Left kidney (tissue), 2 donors: ENCODE data around the gene HSD17B4. TPM values are rescaled to one million over a fixed set of nuclear protein-coding genes. Genes with fewer than 3 reads are reported as not detected.
"Not testable (repeated sequence)": the region's sequence is repeated elsewhere in the genome, so short reads cannot be mapped to it uniquely, and the experiment has no call there.

Experiments
- DNase-seq: peaks from one replicate; pipeline ENCODE4 v3.0.0-alpha.2; 2013
- polyA plus RNA-seq: library from polyadenylated mRNA; unstranded; fragments of 120-200 nt; gene quantifications from one replicate; pipeline ENCODE4 v1.2.1, GENCODE V29; 2013; ENCODE audit not compliant: insufficient read length

The HSD17B4 gene
- polyA plus RNA-seq, 1 donor = 223 TPM

- not testable (repeated sequence) for DNase-seq
Observed at GRCh38 chr5:119428166-119428565, 24.1 kb upstream of the HSD17B4 start.

GRCh38 chr5:119428574-119428973, 23.7 kb upstream of the HSD17B4 start:
- not testable (repeated sequence) for DNase-seq

- DNase-seq = not testable (repeated sequence)
Observed at GRCh38 chr5:119432674-119433237, 19.5 kb upstream of the HSD17B4 start.

- peak; percentile 37 for DNase-seq
Observed at GRCh38 chr5:119435436-119436132, 16.7 kb upstream of the HSD17B4 start.

- DNase-seq = not testable (repeated sequence)
Observed at GRCh38 chr5:119437785-119438586, 14.3 kb upstream of the HSD17B4 start.

- not testable (repeated sequence) for DNase-seq
Observed at GRCh38 chr5:119438587-119438917, 13.7 kb upstream of the HSD17B4 start.

GRCh38 chr5:119439140-119439631, 13.1 kb upstream of the HSD17B4 start:
- DNase-seq = no peak

- DNase-seq = not testable (repeated sequence)
Observed at GRCh38 chr5:119439632-119440031, 12.7 kb upstream of the HSD17B4 start.

- not testable (repeated sequence) for DNase-seq
Observed at GRCh38 chr5:119444643-119445042, 7.7 kb upstream of the HSD17B4 start.

- DNase-seq = no peak
Observed at GRCh38 chr5:119445544-119445943, 6.8 kb upstream of the HSD17B4 start.

GRCh38 chr5:119449882-119450281, 2.4 kb upstream of the HSD17B4 start:
- no peak for DNase-seq

- DNase-seq = not testable (repeated sequence)
Observed at GRCh38 chr5:119450627-119451026, 1.7 kb upstream of the HSD17B4 start.

GRCh38 chr5:119451561-119451960, 736 bp upstream of the HSD17B4 start:
- DNase-seq = no peak

GRCh38 chr5:119452060-119452372, 281 bp upstream of the HSD17B4 start:
- DNase-seq = no peak

- DNase-seq = peak; percentile 33
Observed at GRCh38 chr5:119453040-119453373, 710 bp downstream of the HSD17B4 start.

GRCh38 chr5:119454171-119454570, 1.9 kb downstream of the HSD17B4 start:
- no peak for DNase-seq

- DNase-seq = no peak
Observed at GRCh38 chr5:119458911-119459632, 6.8 kb downstream of the HSD17B4 start.

- DNase-seq = no peak
Observed at GRCh38 chr5:119465640-119466039, 13.3 kb downstream of the HSD17B4 start.

GRCh38 chr5:119468286-119468685, 16.0 kb downstream of the HSD17B4 start:
- no peak for DNase-seq

GRCh38 chr5:119470105-119470763, 17.9 kb downstream of the HSD17B4 start:
- no peak for DNase-seq

- peak; percentile 25 for DNase-seq
Observed at GRCh38 chr5:119470851-119471451, 18.7 kb downstream of the HSD17B4 start.

GRCh38 chr5:119473241-119473640, 20.9 kb downstream of the HSD17B4 start:
- no peak for DNase-seq
